Measurements from ENCODE around the gene TCN2. TPM values are rescaled to one million over a fixed set of nuclear protein-coding genes. Genes with fewer than 3 reads are reported as not detected.

Gene TCN2
- total and polyA plus RNA-seq, 9 of the 15 experiments (the other 6 are each of a cell fraction or from before 2014, with no cell fraction given): 0.88 to 5.4 (median 1.7) TPM

DNA sequence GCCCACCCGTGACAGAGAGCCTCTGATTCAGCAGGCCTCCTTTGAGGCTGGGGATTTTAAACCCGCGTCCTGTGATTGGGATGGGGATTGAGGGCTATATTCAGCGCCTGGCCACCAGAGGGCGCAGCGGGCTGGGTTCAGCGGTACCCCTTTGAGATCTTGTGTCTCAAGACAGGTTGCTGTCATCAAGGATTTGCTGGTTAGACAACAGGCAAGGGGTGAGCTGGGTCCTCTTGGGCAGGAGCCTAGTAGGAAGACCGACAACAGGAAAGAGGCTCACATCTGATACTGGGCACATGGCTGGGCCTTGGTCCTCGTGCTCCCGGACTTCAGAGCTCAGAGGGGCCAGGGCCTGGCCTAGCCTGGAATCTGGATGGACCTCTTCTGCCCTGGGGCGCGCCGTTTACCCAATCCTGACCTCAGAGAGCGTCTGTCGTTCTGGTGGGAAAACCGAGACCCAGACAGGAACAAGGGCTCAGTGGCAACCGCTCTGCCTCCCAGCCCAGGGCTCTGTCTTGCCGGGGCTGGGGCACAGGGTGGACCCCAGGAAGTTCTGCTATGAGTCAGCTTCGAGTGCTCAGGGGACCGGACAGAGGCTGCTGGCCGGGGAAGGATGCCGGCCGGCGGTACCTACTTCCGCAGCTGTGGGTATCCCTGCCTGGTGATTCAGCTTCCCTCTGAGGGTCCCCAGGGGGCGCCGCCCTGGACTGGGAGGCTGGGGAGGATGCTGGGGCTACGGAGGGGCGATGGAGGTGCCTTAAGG lies 27.7 kb downstream of the TCN2 start (continued):
- no peak for TF ChIP-seq NFYB (IDR thresholded peaks at IDR 0.05; ENCODE audit: extremely low read depth, insufficient read length)
- no peak for TF ChIP-seq PML (IDR thresholded peaks at IDR 0.05; ENCODE audit: low read length)
- TF ChIP-seq SMAD1 (IDR thresholded peaks at IDR 0.05; ENCODE audit: low read depth, low read length, partially characterized antibody): no peak
- no peak for TF ChIP-seq NEUROD1 (IDR thresholded peaks at IDR 0.05; ENCODE audit: borderline replicate concordance, low read depth, low read length, partially characterized antibody)
- no peak for TF ChIP-seq KDM1A (IDR thresholded peaks at IDR 0.05)
- TF ChIP-seq U2AF1 (optimal IDR thresholded peaks at IDR 0.05; ENCODE audit: low read depth, low read length): no peak
- no peak for TF ChIP-seq ESRRA (IDR thresholded peaks at IDR 0.05; ENCODE audit: borderline replicate concordance, low read depth)
- TF ChIP-seq, protein P1, sequence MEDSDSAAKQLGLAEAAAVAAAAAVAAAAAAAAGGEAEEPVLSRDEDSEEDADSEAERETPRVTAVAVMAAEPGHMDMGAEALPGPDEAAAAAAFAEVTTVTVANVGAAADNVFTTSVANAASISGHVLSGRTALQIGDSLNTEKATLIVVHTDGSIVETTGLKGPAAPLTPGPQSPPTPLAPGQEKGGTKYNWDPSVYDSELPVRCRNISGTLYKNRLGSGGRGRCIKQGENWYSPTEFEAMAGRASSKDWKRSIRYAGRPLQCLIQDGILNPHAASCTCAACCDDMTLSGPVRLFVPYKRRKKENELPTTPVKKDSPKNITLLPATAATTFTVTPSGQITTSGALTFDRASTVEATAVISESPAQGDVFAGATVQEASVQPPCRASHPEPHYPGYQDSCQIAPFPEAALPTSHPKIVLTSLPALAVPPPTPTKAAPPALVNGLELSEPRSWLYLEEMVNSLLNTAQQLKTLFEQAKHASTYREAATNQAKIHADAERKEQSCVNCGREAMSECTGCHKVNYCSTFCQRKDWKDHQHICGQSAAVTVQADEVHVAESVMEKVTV (CRISPR knock-in tag; IDR thresholded peaks at IDR 0.05): peak; percentile 77
- no peak for TF ChIP-seq ZNF830 (CRISPR knock-in tag; IDR thresholded peaks at IDR 0.05)
- TF ChIP-seq, protein P2, sequence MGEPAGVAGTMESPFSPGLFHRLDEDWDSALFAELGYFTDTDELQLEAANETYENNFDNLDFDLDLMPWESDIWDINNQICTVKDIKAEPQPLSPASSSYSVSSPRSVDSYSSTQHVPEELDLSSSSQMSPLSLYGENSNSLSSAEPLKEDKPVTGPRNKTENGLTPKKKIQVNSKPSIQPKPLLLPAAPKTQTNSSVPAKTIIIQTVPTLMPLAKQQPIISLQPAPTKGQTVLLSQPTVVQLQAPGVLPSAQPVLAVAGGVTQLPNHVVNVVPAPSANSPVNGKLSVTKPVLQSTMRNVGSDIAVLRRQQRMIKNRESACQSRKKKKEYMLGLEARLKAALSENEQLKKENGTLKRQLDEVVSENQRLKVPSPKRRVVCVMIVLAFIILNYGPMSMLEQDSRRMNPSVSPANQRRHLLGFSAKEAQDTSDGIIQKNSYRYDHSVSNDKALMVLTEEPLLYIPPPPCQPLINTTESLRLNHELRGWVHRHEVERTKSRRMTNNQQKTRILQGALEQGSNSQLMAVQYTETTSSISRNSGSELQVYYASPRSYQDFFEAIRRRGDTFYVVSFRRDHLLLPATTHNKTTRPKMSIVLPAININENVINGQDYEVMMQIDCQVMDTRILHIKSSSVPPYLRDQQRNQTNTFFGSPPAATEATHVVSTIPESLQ (CRISPR knock-in tag; IDR thresholded peaks at IDR 0.05): no peak
- TF ChIP-seq STAT5A (IDR thresholded peaks at IDR 0.05; ENCODE audit: borderline replicate concordance, low read length): no peak
- TF ChIP-seq, protein P3, sequence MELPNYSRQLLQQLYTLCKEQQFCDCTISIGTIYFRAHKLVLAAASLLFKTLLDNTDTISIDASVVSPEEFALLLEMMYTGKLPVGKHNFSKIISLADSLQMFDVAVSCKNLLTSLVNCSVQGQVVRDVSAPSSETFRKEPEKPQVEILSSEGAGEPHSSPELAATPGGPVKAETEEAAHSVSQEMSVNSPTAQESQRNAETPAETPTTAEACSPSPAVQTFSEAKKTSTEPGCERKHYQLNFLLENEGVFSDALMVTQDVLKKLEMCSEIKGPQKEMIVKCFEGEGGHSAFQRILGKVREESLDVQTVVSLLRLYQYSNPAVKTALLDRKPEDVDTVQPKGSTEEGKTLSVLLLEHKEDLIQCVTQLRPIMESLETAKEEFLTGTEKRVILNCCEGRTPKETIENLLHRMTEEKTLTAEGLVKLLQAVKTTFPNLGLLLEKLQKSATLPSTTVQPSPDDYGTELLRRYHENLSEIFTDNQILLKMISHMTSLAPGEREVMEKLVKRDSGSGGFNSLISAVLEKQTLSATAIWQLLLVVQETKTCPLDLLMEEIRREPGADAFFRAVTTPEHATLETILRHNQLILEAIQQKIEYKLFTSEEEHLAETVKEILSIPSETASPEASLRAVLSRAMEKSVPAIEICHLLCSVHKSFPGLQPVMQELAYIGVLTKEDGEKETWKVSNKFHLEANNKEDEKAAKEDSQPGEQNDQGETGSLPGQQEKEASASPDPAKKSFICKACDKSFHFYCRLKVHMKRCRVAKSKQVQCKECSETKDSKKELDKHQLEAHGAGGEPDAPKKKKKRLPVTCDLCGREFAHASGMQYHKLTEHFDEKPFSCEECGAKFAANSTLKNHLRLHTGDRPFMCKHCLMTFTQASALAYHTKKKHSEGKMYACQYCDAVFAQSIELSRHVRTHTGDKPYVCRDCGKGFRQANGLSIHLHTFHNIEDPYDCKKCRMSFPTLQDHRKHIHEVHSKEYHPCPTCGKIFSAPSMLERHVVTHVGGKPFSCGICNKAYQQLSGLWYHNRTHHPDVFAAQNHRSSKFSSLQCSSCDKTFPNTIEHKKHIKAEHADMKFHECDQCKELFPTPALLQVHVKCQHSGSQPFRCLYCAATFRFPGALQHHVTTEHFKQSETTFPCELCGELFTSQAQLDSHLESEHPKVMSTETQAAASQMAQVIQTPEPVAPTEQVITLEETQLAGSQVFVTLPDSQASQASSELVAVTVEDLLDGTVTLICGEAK (IDR thresholded peaks at IDR 0.05): no peak
- TF ChIP-seq, protein P3 (CRISPR knock-in tag; IDR thresholded peaks at IDR 0.05): no peak

Data from K562 (cell line).